HepG2 (cell line): ENCODE results near the gene MMAA. TPM values are rescaled to one million over a fixed set of nuclear protein-coding genes. Genes with fewer than 3 reads are reported as not detected.

ENCODE experiments used
- BHLHE40 ChIP-seq: IDR thresholded peaks from 2 replicates; pipeline ENCODE4 v1.6.1; 2011; ENCODE audit warnings: low read length, improper control_type of control experiment
- CENPX ChIP-seq: sonication (generic); formaldehyde crosslinking; IDR thresholded peaks from 2 replicates; pipeline ENCODE4 v1.9.0; 2021; ENCODE audit warnings: mild to moderate bottlenecking, missing genetic modification reagents, moderate library complexity
- ELF3 ChIP-seq: IDR thresholded peaks from 2 replicates; pipeline ENCODE4 v1.6.1; 2016; ENCODE audit warnings: missing genetic modification reagents, missing compliant biosample characterization
- FOXJ3 ChIP-seq: sonication (generic); formaldehyde crosslinking; IDR thresholded peaks from 2 replicates; pipeline ENCODE4 v1.4.0; 2020; ENCODE audit warnings: missing genetic modification reagents, mild to moderate bottlenecking, borderline replicate concordance
- MYC ChIP-seq: sonication (generic); formaldehyde crosslinking; IDR thresholded peaks from 2 replicates; pipeline ENCODE4 v1.9.0; 2021; ENCODE audit warnings: missing genetic modification reagents, borderline replicate concordance
- POLR2G ChIP-seq: fragments of 200-400 bp; formaldehyde crosslinking; IDR thresholded peaks from 2 replicates; pipeline ENCODE4 v1.6.1; 2018; ENCODE audit warnings: mild to moderate bottlenecking, low read depth, low read length, moderate library complexity
- REXO4 ChIP-seq: sonication (generic); formaldehyde crosslinking; IDR thresholded peaks from 2 replicates; pipeline ENCODE4 v1.8.0; 2022; ENCODE audit warnings: missing genetic modification reagents, mild to moderate bottlenecking, borderline replicate concordance
- SP1 ChIP-seq, 2 experiments: fragments of 450-650 bp in 1 of 2; sonication (generic) in 1 of 2; formaldehyde crosslinking in 1 of 2; IDR thresholded peaks; 2 replicates each; pipeline versions ENCODE4 v1.4.0 to v1.6.1; 2016 to 2020; ENCODE audit warnings: missing genetic modification reagents in 1 of 2
- TP53 ChIP-seq: sonication (generic); formaldehyde crosslinking; conservative IDR thresholded peaks from 2 replicates; pipeline ENCODE4 v1.4.0; 2020; ENCODE audit warnings: missing genetic modification reagents
- ZMYM2 ChIP-seq: sonication (generic); formaldehyde crosslinking; IDR thresholded peaks from 2 replicates; pipeline ENCODE4 v1.8.0; 2022; ENCODE audit warnings: mild to moderate bottlenecking, missing genetic modification reagents
- ZNF256 ChIP-seq: sonication (generic); formaldehyde crosslinking; conservative IDR thresholded peaks from 2 replicates; pipeline ENCODE4 v1.4.0; 2020; ENCODE audit warnings: missing genetic modification reagents
- ZNF383 ChIP-seq: sonication (generic); formaldehyde crosslinking; IDR thresholded peaks from 2 replicates; pipeline ENCODE4 v1.4.0; 2020; ENCODE audit warnings: missing genetic modification reagents, mild to moderate bottlenecking, borderline replicate concordance
- ZNF510 ChIP-seq: sonication (generic); formaldehyde crosslinking; IDR thresholded peaks from 2 replicates; pipeline ENCODE4 v1.4.0; 2020; ENCODE audit warnings: low read depth, mild to moderate bottlenecking, missing genetic modification reagents
- ZNF781 ChIP-seq: sonication (generic); formaldehyde crosslinking; IDR thresholded peaks from 2 replicates; pipeline ENCODE4 v1.5.1; 2020; ENCODE audit warnings: borderline replicate concordance, mild to moderate bottlenecking, missing genetic modification reagents; ENCODE audit errors: not compliant biosample characterization
- ZNF841 ChIP-seq: sonication (generic); formaldehyde crosslinking; IDR thresholded peaks from 2 replicates; pipeline ENCODE4 v1.8.1; 2023; ENCODE audit warnings: missing genetic modification reagents, borderline replicate concordance
- polyA plus RNA-seq, 8 experiments: library from polyadenylated mRNA; depleted of rRNA in 3 of 8; stranded (reverse) in 7 of 8; unstranded in 1 of 8; fragments of >200 nt; fragmentation: Illumina TruSeq in 4 of 8; extraction: Trizol in 4 of 8; gene quantifications; 2 replicates each; pipeline versions ENCODE4 v1.2.1 to v1.2.3, GENCODE V29; 2011 to 2016; ENCODE audit warnings: low read depth in 4 of 8, missing spikeins in 1 of 8, mixed read lengths in 1 of 8; ENCODE audit not compliant: insufficient read depth in 1 of 8
- total RNA-seq, 5 experiments: library from RNA; depleted of rRNA; stranded (reverse); fragments of >200 nt; fragmentation: Illumina TruSeq; extraction: Trizol; gene quantifications; 2 replicates each; pipeline ENCODE4 v1.2.3, GENCODE V29; 2016; ENCODE audit warnings: low read depth in 1 of 5
- TF ChIP-seq, protein P1 (sequence below): IDR thresholded peaks from 2 replicates; pipeline ENCODE4 v1.6.1; 2016; ENCODE audit warnings: low read depth, missing genetic modification reagents, missing compliant biosample characterization
- TF ChIP-seq, protein P2 (sequence below): sonication (generic); formaldehyde crosslinking; IDR thresholded peaks from 2 replicates; pipeline ENCODE4 v1.5.1; 2020; ENCODE audit warnings: mild to moderate bottlenecking, missing genetic modification reagents, moderate library complexity
- TF ChIP-seq, protein P3 (sequence below): IDR thresholded peaks from 2 replicates; pipeline ENCODE4 v1.6.1; 2016; ENCODE audit warnings: low read depth, borderline replicate concordance
- TF ChIP-seq, protein P4 (sequence below): sonication (generic); formaldehyde crosslinking; IDR thresholded peaks from 2 replicates; pipeline ENCODE4 v1.5.0; 2020; ENCODE audit warnings: missing genetic modification reagents, mild to moderate bottlenecking, borderline replicate concordance

The MMAA gene
- total and polyA plus RNA-seq, 2 of the 13 experiments (the other 11 are each of a cell fraction or from before 2014, with no cell fraction given), result 1.3 to 2.8 TPM

DNA sequence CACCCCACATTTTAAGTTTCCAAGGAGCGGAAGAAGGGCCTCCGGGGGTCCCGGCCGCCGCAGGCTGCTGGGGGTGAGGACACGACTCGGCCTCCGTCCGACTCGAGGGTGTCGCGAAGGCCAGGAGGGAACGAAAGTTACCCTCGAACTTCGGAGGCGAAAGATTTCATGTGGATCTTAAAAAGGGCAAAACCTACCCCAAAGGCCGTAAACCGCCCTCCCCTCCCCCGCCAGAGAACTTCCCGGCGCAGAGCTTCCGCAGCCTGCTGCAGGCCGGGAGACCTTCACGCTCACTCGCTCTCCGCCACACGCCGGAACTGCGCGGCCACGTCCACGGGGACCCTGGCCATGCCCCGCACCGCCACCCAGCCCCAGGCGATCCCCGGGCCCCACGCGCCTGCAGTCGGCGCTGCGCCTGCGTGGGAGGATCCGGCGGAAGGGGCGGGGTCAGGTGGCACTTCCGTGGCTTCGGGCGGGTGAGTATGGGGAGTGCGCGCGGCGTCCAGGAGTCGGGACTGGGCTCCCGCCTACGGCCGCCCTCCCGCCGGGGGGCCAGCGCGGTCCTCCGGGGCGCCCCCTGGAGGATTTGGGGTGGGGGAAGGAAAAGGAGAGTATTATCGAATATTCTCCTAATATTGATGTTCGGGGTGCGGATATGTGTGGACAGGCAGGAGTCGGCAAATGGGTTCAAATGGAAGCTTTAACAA lies at the start of gene MMAA (continued):
- TF ChIP-seq, protein P1, sequence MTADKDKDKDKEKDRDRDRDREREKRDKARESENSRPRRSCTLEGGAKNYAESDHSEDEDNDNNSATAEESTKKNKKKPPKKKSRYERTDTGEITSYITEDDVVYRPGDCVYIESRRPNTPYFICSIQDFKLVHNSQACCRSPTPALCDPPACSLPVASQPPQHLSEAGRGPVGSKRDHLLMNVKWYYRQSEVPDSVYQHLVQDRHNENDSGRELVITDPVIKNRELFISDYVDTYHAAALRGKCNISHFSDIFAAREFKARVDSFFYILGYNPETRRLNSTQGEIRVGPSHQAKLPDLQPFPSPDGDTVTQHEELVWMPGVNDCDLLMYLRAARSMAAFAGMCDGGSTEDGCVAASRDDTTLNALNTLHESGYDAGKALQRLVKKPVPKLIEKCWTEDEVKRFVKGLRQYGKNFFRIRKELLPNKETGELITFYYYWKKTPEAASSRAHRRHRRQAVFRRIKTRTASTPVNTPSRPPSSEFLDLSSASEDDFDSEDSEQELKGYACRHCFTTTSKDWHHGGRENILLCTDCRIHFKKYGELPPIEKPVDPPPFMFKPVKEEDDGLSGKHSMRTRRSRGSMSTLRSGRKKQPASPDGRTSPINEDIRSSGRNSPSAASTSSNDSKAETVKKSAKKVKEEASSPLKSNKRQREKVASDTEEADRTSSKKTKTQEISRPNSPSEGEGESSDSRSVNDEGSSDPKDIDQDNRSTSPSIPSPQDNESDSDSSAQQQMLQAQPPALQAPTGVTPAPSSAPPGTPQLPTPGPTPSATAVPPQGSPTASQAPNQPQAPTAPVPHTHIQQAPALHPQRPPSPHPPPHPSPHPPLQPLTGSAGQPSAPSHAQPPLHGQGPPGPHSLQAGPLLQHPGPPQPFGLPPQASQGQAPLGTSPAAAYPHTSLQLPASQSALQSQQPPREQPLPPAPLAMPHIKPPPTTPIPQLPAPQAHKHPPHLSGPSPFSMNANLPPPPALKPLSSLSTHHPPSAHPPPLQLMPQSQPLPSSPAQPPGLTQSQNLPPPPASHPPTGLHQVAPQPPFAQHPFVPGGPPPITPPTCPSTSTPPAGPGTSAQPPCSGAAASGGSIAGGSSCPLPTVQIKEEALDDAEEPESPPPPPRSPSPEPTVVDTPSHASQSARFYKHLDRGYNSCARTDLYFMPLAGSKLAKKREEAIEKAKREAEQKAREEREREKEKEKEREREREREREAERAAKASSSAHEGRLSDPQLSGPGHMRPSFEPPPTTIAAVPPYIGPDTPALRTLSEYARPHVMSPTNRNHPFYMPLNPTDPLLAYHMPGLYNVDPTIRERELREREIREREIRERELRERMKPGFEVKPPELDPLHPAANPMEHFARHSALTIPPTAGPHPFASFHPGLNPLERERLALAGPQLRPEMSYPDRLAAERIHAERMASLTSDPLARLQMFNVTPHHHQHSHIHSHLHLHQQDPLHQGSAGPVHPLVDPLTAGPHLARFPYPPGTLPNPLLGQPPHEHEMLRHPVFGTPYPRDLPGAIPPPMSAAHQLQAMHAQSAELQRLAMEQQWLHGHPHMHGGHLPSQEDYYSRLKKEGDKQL (CRISPR knock-in tag), result 0 out of 2 replicates have a peak, but pooled peaks have one; percentile 39
- TF ChIP-seq ELF3 (CRISPR knock-in tag) (peak; percentile 76; the same call in 1 of the 2 replicates), SP1 (IDR thresholded peaks at IDR 0.05) (no peak), SP1 (CRISPR knock-in tag; IDR thresholded peaks at IDR 0.05) (peak; percentile 81), ZNF781 (CRISPR knock-in tag) (no peak), TP53 (no peak), REXO4 (CRISPR knock-in tag) (no peak), ZNF510 (peak; percentile 85; the same call in 1 of the 2 replicates), ZNF841 (CRISPR knock-in tag) (no peak), BHLHE40 (no peak), FOXJ3 (no peak), ZNF256 (CRISPR knock-in tag) (no peak), ZMYM2 (CRISPR knock-in tag) (peak; percentile 71; the same call in 1 of the 2 replicates), POLR2G (peak; percentile 96), CENPX (no peak), MYC (peak; percentile 98), ZNF383 (CRISPR knock-in tag) (no peak)
- TF ChIP-seq, protein P2, sequence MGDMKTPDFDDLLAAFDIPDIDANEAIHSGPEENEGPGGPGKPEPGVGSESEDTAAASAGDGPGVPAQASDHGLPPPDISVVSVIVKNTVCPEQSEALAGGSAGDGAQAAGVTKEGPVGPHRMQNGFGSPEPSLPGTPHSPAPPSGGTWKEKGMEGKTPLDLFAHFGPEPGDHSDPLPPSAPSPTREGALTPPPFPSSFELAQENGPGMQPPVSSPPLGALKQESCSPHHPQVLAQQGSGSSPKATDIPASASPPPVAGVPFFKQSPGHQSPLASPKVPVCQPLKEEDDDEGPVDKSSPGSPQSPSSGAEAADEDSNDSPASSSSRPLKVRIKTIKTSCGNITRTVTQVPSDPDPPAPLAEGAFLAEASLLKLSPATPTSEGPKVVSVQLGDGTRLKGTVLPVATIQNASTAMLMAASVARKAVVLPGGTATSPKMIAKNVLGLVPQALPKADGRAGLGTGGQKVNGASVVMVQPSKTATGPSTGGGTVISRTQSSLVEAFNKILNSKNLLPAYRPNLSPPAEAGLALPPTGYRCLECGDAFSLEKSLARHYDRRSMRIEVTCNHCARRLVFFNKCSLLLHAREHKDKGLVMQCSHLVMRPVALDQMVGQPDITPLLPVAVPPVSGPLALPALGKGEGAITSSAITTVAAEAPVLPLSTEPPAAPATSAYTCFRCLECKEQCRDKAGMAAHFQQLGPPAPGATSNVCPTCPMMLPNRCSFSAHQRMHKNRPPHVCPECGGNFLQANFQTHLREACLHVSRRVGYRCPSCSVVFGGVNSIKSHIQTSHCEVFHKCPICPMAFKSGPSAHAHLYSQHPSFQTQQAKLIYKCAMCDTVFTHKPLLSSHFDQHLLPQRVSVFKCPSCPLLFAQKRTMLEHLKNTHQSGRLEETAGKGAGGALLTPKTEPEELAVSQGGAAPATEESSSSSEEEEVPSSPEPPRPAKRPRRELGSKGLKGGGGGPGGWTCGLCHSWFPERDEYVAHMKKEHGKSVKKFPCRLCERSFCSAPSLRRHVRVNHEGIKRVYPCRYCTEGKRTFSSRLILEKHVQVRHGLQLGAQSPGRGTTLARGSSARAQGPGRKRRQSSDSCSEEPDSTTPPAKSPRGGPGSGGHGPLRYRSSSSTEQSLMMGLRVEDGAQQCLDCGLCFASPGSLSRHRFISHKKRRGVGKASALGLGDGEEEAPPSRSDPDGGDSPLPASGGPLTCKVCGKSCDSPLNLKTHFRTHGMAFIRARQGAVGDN (CRISPR knock-in tag), result peak; percentile 97
- TF ChIP-seq, protein P3, sequence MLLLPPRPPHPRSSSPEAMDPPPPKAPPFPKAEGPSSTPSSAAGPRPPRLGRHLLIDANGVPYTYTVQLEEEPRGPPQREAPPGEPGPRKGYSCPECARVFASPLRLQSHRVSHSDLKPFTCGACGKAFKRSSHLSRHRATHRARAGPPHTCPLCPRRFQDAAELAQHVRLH, result peak; percentile 83
- TF ChIP-seq, protein P4, sequence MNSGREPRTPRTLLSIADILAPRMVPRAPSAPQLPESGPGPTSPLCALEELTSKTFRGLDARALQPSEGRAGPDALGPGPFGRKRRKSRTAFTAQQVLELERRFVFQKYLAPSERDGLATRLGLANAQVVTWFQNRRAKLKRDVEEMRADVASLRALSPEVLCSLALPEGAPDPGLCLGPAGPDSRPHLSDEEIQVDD (CRISPR knock-in tag), result no peak
